ENCODE data around the gene NR5A1.

Gene NR5A1

DNA sequence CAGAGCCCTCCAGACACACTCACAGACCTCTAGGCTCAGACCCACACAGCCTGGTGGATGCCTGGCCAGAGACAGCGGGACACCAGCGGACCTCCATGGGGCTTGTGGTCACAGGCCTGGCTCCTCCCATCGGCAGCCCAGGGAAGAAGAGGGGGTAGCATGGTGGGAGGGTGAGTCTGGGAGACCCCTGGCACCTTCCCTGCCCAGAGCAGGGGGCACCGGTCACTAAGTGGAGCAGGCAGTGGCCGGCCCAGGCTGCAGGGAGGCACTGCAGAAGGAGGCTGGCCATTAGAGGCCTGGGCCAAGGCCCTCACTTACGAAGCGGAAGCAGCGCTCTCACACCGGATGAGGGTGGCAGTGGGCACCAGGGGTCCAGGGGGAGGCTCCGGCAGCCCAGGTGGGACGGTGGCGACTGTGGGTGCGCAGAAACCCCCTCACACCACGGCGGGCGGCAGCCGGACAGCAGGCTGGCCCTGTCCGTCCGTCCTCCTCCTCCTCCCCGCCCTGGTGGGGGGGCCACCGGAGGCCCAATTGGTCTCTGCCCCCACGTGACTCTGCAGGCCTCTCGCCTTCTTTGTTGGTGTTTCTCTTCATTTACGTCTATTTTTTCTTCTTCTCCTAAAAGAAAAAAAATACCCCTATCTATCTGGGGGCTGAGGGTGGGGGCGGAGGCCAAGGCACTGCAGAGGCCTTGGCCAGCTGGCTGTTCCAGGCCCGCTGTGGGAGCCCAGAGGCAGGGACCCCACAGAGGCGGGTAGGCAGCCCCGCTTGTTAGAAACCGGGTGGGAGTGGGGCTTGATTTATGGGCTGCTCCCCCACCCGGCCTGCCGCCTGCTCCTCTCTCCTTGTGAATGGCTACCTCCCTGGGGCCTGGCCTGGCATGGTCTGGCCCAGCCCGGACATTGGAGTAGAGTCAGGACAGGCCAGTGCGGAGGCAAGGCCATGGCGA lies at the start of gene NR5A1:
Gene NR5A1, minus strand, starts transcription at position 469 of the 949 bp plus-strand sequence. CDS start 4,004 bp downstream, outside the sequence.
- DNase-seq, result no peak

- no peak for DNase-seq
Measured at GRCh38 chr9:124555043-124555442, 47.8 kb upstream of the NR5A1 start.

GRCh38 chr9:124553738-124554137 lies 46.5 kb upstream of the NR5A1 start:
- no peak for DNase-seq

DNA sequence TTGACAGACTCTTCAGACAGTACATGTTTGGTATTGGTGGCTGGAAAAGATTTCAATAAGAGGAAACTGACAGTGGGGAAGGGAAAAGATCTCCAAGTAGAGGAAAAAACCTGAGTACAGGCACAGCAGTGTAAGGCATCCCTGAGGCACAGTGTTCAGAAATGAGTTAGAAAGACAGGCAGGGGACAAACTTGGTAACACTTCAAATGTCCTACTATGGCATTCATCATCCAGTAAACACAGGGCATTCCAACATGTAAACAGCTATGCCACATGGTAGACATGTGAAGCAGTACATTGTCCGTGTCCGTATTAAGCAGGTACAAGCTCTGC lies 45.0 kb upstream of the NR5A1 start:
- no peak for DNase-seq

DNA sequence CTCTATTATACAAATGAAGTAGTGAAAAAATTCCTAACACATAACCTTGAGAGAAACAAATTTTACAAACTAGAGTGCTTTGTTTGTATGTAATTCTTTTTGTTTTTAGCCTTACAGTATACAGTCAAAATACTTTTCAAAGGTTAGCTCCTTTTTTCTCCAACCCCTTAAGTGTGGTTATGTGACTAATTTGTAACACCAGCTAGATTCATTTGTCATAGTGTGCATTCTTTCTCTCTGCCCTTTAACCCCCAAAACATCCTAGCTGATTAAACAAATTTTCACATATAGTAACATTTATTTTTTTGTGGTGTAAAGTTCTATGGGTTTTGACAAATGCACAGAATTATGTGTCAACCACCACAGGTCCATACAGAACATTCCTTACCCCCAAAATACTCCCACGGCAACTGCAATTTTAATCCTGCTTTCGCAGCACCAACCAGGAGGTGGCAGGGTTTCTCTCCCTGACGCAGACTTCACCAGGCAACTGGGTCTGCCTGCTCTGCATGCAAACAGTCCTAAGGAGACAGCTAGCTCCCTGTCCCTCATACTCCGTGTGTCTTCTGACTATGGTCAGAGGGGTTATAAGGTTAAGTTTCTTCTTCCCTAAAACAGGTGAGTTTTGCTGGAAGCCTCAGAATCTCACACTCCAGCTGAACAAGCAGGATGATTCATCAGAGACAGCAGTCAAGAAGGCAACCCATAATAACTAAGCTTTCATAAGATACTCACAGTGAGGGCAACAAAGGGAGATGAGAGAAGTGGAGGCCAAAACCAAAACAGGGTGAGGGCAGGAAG lies 44.5 kb upstream of the NR5A1 start:
- DNase-seq, result no peak

DNA sequence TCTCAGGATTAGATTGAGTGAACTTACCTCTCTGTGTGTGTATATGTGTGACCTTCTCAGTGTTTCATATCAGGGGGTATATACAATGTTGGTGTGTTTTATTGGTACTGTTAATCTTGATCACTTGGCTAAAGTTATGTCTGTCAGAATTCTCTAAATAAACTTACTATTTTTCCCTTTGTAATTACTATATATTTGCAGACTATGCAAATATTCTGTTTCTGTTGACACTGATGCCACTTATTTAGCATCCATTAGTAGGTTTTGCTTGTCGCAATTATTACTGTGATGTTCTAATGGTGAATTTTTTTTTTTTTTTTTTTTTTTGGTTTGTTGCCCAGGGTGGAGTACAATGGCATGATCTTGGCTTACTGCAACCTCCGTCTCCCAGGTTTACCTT lies 42.9 kb upstream of the NR5A1 start:
- DNase-seq, result no peak

DNA sequence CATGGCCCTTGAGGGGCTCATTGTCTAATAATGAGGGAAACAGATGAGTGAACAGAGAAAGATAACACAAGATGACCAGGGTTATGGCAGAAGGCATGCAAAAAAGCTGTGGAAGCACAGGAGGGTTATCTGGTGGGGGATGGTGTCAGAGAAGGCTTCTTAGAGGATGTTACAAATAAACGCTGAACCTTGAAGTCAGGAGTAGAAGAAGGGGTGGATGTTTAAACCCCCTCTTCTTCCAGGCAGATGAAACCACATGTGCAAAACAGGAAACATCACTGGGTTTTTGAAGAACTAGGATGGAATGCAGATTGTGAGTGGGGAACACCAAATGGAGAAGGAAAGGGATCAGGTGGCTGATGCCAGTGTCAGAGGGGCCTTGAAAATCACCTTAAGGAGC lies 41.8 kb upstream of the NR5A1 start:
- DNase-seq, result no peak

- DNase-seq, result no peak
Measured at GRCh38 chr9:124544535-124544934, 37.3 kb upstream of the NR5A1 start.

GRCh38 chr9:124541824-124542223 lies 34.6 kb upstream of the NR5A1 start:
- DNase-seq, result no peak

DNA sequence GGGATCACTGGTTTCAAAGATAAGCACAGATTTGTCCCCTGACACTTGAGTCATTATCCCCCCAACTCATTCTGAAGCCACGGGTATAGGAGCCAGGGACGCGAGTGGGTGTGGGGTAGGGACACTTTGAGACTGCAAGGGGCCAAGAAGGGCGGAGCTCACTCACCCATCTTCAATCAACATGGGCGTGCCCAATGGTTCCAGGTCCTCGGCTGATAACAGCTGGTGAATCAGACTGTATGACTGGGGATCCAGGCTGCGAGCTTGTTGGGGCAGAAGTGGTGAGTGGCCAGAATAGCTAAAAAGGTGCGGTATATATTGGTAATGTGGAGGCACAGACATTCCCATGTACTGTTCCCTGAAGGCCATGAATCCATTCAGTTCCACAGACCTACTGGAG lies 30.7 kb upstream of the NR5A1 start:
- DNase-seq, result no peak

GRCh38 chr9:124535846-124536245 lies 28.6 kb upstream of the NR5A1 start:
- no peak for DNase-seq

GRCh38 chr9:124532897-124533296 lies 25.7 kb upstream of the NR5A1 start:
- no peak for DNase-seq

DNA sequence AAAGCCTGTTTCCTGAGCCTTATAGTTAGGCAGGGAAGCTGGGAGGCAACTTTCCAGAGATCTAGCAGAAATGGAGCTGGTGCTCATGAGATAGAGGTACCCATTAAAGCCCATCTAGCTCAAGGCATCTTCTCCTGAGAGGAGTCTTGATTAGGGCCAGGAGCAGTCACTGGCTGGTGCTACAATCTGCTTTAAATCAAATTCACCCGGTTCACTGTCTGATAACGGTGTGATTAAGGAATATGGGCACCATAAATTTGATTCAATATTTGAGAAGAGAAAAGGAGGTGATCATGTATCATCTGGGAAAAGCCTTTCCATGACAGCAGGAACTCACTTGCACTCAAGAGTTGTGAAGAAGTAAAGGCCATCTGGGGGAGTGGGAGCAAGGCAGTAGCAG lies 23.9 kb upstream of the NR5A1 start:
- DNase-seq, result no peak

- DNase-seq, result no peak
Measured at GRCh38 chr9:124530246-124530645, 23.0 kb upstream of the NR5A1 start.

- no peak for DNase-seq
Measured at GRCh38 chr9:124527781-124528180, 20.6 kb upstream of the NR5A1 start.

DNA sequence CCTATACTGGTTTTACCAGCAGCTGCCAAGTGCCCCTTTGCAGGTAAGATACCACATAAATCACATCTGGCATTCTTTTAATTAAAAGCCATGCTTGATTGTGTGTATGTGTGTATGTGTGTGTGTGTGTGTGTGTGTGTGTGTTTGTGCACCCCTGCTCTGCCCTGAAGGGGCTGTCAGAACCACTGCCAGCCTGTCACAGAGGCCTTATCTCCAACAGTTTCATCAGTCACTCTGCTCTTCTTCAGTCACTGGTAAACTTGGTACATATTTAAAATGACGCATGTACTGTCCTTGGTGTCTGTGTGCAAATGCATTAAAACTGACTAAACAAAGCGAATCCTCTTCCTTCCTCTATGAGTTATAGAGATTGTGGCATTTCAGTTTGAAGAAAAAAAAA lies 19.0 kb upstream of the NR5A1 start:
- DNase-seq, result no peak

GRCh38 chr9:124522121-124523098 lies 15.2 kb upstream of the NR5A1 start:
- no peak for DNase-seq

DNA sequence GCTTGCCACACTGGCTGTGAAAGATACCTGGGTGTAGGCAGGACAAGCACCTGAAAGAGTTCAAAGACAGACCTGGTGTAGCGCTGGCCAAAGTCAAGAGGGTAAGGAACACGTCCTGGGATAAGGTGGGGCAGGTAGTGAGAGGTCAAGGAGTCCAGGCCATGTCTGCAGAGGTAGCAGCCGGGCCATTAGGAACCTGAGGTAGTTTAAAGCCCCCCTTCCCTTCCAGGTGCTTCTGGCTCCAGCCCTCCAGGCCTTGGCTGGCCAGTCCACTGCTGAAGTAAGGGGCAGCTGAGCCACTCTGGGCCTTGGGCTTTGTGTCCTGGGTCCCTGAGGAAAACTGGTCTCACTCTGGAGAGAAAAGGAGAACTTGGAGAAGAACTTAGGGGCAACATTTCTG lies 13.9 kb upstream of the NR5A1 start:
- no peak for DNase-seq

GRCh38 chr9:124520206-124520596 lies 13.0 kb upstream of the NR5A1 start:
- no peak for DNase-seq

- DNase-seq, result no peak
Measured at GRCh38 chr9:124518116-124518515, 10.9 kb upstream of the NR5A1 start.

DNA sequence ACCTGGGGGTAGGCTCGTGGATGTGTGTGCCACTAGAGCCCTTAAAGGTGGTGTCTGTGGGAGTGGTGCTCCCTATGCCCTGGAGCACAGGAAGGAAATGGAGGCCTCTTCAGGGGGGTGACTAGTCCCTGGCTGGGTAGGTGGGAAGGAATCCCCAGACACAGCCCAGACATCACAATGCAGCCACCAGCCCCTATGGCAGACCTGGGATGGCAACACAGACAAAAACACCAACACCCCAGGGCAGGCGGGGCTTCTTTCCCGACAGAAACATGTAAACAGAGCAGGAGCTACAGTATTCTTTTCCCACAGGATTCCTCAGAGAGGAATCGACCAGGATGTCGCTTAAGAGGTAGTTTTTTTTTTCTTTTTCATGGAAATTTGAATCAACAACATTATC lies 10.4 kb upstream of the NR5A1 start:
- DNase-seq, result no peak

- no peak for DNase-seq
Measured at GRCh38 chr9:124514874-124515273, 7.7 kb upstream of the NR5A1 start.

DNA sequence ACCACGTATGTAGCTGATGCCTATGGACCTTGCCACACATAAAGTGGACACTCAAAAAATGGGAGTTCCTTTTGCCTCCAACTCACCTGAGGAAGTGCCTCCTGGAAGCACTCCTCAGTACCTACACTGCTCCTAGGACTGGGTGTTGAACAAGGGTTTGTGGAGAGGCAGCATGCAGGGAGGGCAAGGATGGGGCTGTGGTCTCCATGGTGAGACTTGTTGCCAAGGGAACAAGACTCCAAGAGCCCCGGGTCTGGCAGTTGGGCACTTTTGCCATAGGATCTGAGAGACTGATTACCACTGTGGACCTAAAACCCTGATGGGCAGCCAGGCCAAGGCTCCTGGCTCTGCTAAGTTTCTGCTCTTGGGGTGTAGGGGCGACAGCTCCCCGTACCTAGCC lies 6.9 kb upstream of the NR5A1 start:
- DNase-seq, result no peak

All from stimulated activated naive CD4-positive, alpha-beta T cell treated with Interleukin-2 at 50 U/mL for 16 hours (primary cell).